Renal cortical epithelial cell (primary cell): Measurements from ENCODE around the gene TYK2. TPM values are rescaled to one million over a fixed set of nuclear protein-coding genes. Genes with fewer than 3 reads are reported as not detected.

Source experiments
- DNase-seq: peaks from one replicate; pipeline ENCODE4 v3.0.0-alpha.2; 2011; ENCODE audit warnings: low read depth
- total RNA-seq: library from RNA; depleted of rRNA; stranded (reverse); fragments of >200 nt; gene quantifications from 2 replicates; pipeline ENCODE4 v1.2.3, GENCODE V29; 2014

TYK2 gene
- total RNA-seq, 1 donor from 2014 or later, result 74.2 TPM

- DNase-seq, result no peak
Measured at GRCh38 chr19:10333758-10334587, 46.4 kb downstream of the TYK2 start.

GRCh38 chr19:10332965-10333757 lies 47.2 kb downstream of the TYK2 start, which contains the start of gene RAVER1:
RAVER1 (minus strand) TSS chr19:10333529; CDS start chr19:10333507, 22 bp downstream.
- peak; percentile 88 for DNase-seq

DNA sequence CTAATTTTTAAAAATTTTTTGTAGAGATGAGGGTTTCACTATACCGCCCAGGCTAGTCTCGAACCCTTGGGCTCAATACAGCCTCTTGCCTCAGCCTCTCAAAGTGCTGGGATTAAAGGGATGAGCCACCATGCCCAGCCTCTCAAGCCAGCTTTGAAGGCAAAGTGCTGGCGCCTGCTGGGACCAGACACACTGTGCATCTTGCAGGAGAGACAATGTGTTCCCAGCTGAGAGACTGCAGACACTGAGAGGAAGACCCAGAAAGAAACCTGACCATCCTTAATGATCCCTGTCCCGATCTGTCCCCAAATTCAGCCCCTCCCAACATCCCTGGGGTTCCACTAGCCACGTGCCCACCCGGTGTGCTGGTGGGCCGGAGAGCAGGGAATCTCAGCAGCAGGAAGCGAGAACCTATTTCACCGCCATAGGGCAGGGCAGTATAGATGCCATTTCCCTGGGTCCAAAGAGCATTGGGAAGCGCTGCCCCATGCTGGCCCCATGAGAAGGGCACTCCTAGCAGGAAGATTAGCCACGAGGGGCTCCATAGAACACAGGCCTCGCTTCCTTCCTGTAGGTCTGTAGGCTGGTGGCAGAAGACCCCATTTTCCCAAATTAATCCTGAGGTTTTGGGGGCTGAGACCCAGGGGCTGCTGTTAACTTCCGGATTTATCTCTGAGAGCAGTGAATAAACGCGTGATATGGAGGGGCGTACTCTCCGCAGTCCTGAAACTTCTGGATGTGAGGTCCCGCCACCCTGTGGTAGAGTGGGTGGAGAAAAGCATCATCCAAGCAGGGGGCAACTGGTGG lies 48.0 kb downstream of the TYK2 start:
- no peak for DNase-seq

DNA sequence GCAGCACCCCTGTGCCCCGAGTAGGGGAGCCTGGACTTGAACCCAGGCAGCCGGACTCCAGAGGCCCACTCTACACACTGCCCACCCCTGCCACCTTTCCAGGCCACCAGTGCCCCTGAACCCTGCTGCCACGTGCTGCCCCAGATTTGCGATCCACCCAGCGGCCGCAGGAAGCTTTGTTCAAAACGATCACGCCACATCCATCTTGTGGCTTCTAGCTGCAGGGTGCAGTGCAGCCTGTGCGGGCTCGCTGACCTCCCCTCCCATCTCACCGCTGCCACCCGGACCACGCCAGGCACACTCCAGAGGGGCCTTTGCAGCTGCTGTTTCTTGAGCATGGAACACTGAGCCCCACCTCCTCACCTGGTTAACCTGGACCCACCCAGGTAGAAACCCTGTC lies 50.8 kb downstream of the TYK2 start:
- DNase-seq, result no peak

- no peak for DNase-seq
Measured at GRCh38 chr19:10328558-10329429, 51.6 kb downstream of the TYK2 start.

GRCh38 chr19:10327793-10328192 lies 52.6 kb downstream of the TYK2 start:
- no peak for DNase-seq

GRCh38 chr19:10325732-10326131 lies 54.6 kb downstream of the TYK2 start:
- no peak for DNase-seq

GRCh38 chr19:10321874-10322835 lies 58.2 kb downstream of the TYK2 start:
- DNase-seq, result no peak

DNA sequence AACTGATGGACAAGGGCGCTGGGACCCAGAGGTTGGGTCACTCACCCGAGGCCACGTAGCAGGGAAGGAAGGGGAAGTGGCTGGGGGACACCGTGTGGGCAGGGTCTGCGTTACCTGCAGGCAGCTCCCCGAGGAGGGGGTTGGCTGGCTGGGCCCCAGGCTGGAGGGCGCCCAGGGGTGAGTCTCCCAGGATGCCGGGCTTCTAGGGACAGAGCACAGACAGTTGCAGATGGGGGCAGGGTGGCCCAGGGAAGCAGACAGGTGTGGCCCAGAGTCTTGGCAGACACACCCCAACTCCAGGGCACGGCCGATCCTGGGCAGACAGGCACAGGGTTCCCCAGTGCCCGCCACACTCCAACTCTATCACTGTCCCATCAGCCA lies 59.0 kb downstream of the TYK2 start:
- no peak for DNase-seq

DNA sequence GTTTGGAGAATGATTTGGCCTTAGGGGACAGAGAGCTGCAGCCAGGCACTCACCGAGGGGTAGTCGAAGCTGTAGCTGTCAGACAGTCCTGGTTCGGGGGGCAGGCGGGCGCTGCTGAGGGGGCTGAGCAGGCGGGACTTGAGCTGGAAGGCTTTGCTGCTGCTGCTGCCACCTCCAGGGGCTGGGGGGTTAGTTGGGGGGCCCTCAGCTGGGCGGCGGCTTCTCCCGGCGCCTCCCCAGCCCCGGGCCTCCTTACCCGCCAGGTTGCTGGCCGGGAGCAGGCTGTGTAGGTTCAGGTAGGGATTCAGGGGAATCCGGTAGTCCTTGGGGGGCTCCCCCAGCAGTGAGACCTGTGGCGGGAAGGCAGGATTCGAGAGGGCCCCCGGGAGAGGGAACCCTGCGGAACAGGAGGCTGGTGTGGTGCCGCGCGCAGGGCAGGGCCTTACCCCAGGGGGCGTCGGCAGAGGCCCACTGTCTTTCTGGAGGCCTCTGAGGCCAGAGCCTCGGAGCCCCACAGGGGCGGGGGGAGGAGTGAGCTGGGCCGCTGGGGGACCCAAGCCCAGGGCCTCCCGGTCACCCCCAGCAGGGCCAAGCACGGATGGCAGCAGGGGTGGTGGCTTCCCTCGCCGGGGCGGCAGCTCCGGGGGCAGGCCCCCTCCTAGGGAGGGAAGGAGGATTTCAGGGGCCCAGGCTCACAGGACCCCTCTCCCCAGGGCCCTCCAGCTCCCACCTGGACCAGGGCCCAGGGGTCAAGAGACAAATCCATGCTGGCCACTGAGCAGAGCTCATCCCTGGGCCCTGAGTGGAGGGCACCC lies 59.6 kb downstream of the TYK2 start:
- DNase-seq, result no peak

GRCh38 chr19:10318807-10319682 lies 61.3 kb downstream of the TYK2 start:
- DNase-seq, result no peak

DNA sequence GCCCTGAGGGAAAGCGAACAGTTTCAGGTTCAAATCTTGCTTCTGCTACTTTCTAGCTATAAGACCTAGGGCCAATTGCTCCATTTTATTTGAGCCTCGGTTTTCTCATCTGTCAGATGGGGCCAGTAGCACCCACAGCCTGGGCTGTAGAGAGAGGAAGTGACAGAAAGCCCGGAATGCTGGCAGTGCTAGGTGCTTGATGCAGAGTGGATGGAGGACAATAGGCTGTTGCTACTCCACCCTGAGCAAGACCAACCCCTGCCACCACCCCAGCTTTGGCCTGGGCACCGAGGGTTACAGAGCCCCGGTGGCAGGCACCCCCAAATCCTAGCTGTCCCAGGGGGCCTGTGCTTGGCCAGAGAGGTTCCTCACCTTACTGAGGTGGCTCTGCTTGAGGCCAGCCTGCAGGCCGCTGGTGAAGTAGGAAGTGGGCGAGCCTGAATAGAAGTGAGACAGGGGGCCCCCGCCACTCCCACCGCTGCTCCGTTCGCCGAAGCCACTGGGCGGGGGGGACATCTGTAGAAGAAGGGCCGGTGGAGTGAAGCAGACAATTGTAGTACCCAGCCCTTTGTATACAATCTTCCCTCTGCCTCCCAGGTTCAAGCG lies 62.4 kb downstream of the TYK2 start:
- no peak for DNase-seq

DNA sequence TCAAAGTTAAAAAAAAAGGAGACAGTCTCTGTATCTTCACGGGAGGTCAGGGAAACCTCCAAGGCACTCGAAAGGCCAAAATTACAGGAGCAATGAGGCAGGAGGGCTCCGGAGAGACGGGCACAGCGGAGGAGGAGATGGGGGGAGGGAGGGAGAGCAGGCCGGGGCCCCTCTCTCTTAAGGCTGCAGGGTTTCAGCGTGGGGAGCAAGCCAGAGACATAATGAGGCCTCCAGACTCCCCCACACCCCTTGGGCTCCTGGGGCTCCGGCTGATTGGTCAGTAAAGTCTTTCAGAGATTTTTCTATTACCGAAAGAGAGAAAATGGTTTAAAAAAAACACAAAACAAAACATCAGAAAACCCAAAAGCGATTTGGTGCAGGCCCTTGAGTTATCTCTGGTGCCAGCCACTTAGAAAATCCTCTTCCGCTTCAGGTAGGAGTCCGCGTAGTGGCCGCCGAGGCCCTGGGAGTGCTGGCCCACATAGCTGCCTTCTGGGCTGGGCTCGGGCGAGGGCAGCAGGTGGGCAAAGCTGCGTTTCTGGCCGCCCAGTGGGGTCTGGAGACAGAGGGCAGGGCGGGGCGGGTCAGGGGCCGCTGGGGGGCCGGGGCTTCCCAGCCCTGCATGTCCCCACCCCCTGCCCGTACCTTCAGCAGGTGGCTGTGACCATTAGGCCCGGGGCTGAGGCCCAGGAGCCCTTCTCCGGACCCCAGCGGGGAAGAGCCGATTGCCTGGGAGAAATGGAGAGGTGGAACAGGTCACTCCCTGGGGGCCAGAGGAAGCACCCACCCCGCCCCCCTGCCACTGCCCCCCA lies 63.1 kb downstream of the TYK2 start:
- DNase-seq, result no peak

GRCh38 chr19:10316229-10317044 lies 63.9 kb downstream of the TYK2 start:
- DNase-seq, result no peak

GRCh38 chr19:10315335-10316214 lies 64.8 kb downstream of the TYK2 start, which contains the start of gene FDX2:
FDX2 (minus strand) TSS chr19:10316015; CDS start chr19:10315996, 19 bp downstream.
- DNase-seq, result peak; percentile 48
